Stimulated activated CD8-positive, alpha-beta memory T cell treated with anti-CD3 and anti-CD28 coated beads, Interleukin-4, amount 100 ng/mL, for 48 hours (primary cell): Measurements from ENCODE around the gene DLGAP1.
"Not testable (repeated sequence)": the region's sequence is repeated elsewhere in the genome, so short reads cannot be mapped to it uniquely, and the experiment has no call there.

Source experiments
- DNase-seq: peaks from one replicate; pipeline ENCODE4 v3.0.0-alpha.2; 2020

Gene DLGAP1

DNA sequence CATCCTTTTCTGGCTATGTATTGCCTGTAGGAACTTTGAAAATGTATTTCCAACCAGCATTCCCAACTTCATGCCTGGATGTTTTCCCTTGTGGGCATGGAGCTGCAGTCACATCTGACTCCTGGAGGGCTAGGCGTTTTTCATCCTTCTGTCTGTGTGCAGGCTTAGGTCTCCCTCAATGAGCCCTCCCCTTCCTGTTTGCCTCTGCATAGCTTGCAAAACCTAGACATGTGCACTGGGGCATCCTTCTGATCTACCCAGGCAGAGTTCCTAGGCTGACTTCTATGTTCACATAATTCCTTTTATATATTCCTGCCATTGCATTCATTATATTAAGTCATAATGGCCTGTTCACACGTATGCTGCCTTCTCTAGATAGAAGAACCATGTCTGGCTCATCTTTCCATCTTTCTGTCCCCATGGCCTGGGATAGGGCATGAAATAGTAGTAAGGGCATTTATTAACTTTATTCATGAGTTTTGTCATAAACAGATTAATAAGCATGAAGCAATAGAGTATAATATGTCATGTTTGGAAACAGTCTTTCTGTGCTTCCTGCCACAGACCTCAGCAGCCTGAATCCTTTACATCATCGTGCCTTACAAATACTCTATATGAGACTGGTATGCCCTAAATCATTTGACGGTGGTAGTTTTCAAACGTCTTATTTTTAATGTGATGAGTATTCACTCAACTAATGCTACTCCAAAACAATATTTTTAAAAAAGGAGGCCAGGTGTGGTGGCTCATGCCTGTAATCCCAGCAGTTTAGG lies 809.5 kb downstream of the DLGAP1 start:
- DNase-seq = no peak

DNA sequence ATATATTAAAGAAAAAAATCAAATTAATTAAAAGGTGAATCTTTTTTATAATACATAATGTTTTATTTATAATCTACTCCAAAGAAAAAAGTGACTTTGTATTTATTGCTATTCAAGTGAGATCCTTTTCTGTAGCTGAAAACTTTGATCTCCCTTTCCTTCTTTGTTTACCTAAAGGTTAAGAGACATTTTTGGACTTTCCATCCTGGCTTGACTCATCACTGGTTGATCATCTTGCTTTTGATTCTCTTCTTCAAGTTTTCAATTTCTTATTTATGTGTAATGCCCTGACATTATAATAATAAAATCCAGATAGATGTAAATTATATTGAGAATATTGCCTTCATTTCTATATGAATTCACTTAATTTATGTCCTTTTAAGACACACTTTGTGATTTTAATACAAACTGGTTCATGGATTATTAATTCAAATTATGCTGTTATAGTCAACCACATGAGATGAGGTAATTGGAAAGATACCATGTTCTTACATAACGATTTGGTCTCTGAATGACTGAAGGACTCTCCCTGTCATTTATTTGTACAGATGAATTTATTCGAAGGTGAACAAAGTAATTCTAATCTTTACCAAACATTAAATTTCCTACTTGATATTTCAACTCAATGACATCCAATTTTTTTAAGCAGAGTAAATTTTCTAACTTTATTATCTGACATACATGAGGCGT lies 820.7 kb downstream of the DLGAP1 start:
- no peak for DNase-seq

DNA sequence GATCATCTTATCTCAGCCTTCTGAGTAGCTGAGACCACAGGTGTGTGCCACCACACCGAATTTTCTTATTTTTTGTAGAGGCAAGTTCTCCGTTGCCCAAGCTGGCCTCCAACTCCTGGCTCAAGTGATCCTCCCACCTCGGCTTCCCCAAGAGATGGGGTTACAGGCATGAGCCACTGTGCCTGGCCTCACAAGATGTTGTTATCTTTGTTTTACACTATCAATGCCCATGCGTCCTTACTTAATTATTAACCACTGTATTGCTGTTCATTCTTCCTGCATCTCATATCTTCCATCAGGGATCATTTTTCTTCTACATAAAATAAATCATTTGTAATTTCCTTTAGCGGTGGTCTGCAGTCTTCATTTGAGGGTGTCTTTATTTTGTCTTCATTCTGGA lies 823.2 kb downstream of the DLGAP1 start:
- no peak for DNase-seq

DNA sequence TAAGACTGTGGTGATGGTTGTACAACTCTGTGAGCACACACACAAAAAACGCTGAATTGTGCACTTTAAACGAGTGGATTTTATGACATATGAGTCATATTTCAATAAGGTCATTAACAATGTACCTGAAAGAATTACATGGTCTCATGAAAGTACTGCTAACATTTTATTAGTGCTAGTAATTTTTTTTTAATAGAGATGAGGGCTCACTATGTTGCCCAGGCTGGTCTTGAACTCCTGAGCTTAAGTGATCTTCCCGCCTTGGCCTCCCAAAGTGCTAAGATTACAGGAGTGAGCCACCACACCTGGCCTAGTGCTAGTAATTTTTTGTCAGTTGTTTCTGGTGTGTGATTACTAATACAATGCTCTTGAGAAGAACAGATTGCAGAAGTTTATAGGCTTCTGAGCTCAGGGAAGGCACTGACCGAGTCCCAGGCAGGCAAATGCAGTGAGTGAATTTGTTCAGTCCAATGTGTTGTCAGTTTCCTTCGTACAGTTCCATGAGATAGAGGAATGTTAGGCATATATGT lies 828.1 kb downstream of the DLGAP1 start:
- no peak for DNase-seq

DNA sequence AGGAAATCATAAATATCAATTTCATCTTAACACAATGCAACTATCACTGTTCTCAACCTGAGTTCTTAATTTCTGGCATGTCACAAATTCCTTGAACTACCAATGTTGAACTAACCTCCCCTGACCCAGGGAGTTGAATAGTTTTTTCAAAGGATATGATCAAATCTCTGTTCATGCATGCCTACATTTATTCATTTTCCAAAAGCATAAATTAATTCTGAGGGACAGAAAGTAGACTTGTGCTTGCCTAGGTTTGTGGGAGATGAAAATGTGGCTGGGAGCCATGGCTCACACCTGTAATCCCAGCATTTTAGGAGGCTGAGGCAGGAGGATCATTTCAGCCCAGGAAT lies 829.4 kb downstream of the DLGAP1 start:
- DNase-seq = no peak

DNA sequence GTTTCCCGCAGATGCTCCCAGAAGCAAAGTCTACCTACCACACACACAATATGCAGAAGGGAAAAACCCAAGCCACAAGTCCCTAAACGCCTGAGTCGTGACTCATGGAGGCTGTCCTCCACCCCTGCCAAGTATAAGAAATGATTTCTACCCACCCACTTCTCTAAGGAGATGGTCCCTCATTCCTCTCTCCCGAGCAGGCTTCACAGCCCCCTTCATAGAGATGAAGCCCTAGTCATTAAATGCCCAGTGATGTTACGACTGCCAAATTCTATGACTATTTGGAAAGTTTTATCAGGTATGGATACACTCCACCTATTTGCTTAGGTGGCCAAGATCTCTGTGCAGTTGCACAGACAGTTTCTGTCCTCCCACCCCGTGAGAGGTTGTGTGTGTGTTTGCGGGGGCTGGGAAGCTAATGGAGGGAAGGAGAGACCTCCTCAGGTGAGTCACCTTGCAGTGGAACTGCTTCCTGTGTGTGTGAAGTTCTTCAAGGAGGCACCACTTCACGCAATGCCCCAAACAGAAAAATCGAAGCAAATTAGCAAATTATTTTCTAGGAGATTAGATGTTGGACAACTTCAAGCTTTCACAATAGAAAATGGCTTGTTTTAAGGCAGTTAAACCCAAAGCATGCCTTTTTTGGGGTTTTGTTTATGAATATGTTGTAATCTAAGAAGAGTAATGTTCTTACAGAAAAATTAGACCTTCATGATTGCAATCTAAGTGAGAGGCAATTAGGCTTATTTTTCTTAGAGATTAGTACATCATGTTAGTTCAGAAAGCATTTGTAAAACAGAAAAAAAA lies 830.0 kb downstream of the DLGAP1 start:
- DNase-seq = peak; percentile 74

DNA sequence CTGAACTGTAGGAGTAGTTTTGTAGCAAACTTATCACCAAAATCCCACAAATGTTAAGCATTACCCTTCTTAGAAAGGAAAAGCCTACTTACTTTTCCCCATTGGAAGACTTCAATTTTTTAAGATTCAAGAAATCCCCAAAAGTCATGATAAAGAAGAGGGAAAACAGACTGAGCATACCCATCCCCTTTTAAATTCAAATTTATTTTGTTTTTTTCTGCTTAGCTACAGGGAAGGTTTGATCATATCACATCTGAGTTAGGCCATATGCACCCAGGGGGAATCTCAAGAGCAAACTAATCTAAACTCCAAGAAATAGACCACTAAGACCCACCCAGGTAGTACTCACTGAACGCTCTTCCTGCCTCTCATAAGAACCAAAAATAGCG lies 830.6 kb downstream of the DLGAP1 start:
- no peak for DNase-seq

DNA sequence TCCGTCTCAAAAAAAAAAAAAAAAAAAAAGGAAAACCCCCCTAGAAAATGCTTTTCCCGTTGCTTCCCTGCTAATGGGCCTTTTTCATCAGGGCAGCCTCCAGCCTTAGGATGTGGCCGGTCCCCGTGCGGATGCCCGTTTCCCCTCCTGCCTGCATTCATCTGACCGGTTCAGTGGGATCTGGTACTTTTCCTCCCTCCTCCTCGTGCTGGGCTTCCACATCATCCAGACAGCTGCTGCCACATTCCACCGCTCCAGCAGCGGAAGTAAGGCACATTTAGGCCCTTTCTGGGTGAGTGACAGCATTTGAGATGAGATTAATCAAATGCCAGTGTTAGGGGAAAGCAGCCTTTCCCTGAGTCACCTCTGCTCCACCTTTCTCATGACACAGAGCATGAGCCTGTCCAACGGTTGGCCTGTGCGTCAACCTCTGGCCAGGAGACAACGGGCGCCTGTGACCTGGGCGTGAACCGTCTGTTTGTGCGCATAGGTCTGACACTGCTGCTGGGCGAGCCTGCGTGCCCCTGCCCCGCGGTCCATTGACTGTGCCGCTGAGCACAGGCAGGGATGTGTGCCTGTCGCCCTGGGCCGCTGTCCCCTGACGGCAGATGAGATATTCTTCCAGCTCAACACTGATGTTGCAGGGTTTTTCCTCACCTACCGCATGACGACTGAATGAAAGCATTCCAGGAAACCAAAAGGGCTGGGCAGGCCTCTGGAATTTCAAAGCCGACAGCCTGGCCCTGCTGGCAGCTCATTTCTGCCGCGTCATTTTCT lies 831.1 kb downstream of the DLGAP1 start:
- DNase-seq = no peak

DNA sequence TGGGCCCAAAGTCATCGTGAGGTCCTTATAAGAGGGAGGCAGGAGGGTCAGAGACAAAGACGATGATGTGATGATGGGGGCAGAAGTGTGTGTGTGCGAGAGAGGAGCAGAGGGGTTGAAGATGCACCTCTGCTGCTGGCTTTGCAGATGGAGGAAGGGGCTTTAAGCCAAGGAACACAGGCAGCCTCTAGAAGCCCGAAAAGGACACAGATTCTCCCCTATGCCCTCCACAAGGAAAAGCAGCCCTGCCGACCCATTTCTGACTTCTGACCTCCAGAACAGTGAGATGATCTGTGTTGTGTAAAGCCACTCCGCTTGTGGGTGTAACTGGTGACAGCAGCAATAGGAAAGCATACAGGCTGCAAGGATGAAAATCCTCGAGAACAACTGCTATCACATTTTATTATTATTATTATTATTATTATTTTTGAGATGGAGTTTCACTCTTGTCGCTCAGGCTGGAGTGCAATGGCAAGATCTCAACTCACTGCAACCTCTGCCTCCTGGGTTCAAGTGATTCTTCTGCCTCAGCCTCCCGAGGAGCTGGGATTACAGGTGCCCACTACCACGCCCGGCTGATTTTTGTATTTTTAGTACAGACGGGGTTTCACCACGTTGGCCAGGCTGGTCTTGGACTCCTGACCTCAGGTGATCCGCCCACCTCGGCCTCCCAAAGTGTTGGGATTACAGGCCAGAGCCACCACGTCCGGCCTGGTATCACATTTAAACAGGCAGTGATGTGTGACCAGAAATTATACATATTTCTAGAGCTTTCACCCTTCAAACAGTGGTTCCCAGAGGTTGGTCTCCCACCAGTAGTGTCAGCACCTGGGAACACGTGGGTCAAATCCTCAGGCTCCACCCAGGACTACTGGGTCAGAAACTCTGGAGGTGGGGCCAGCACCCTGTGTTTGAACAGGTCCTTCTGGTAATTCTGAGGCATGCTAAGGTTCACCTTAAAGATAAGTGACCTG lies 834.7 kb downstream of the DLGAP1 start:
- no peak for DNase-seq

DNA sequence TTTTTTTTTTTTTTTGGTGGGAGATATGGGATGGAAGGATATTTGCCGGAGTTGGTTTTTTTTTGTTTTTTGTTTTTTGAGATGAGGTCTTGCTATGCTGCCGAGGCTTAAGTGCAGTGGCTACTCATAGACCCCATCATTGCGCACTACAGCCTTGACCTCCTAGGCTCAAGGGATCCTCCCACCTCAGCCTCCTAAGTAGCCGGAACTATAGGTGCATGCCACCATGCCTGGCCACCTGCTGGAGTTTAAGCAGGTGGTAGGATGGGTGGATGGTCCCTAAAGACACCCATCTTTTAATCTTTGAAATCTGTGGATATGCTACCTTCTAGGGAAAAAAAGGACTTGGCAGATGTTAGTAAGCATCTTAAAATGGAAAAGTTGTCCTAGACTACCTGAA lies 835.4 kb downstream of the DLGAP1 start:
- DNase-seq = no peak

DNA sequence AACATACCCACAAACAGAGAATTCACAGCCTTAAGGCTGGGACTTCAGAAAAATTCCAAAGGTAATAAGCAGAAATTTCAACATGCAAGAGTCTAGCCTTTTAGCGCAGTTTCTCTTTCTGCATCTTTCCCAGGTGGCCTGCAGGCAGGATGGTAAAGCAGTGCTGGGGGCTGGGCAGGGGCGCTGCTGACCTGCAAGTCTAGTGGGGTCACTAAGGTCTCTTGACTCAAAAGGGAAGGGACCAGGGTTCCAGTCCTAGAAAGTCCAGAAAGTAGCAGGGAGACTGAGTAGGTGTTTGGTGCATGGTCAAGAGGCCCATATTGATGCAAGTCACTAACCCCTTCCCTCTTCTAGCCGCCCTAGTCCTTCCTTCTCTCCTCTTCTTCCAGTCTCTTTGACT lies 835.9 kb downstream of the DLGAP1 start:
- DNase-seq = no peak

DNA sequence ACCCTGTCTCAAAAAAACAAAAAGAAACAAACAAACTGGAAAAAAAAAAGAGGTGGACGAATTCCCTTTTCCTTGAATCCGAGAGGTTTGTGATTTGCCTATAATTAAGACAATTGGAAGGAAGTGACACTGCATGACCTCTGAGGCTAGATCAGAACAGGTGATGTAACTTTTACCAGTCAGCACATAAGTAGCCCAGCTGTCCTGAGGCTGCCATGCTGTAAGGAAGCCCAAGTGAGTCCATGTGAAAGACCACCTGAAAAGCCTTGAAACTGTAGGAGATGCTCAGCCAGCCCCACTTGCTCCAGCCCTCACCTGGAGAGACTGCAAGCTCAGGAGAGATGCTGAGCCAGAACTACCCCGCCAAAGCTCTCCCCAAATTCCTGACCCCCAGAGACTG lies 838.4 kb downstream of the DLGAP1 start:
- DNase-seq = no peak

DNA sequence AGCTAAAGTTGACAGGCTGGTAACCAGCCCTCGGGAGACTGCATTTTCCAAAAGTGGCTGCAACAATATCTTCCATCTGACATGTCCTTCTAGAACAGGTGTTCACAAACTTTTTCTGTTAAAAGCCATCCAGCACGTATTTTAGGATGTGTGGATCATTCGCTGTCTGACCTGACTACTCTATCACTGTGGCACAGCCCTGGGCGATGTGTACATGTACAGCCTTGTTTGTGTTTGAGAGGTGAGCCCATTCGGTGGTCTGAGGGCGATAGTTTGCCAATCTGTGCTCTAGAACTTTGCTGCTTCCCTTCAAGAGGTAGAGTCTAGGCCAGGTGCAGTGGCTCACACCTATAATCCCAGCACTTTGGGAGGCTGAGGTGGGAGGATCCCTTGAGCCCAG lies 839.0 kb downstream of the DLGAP1 start:
- DNase-seq = no peak

DNA sequence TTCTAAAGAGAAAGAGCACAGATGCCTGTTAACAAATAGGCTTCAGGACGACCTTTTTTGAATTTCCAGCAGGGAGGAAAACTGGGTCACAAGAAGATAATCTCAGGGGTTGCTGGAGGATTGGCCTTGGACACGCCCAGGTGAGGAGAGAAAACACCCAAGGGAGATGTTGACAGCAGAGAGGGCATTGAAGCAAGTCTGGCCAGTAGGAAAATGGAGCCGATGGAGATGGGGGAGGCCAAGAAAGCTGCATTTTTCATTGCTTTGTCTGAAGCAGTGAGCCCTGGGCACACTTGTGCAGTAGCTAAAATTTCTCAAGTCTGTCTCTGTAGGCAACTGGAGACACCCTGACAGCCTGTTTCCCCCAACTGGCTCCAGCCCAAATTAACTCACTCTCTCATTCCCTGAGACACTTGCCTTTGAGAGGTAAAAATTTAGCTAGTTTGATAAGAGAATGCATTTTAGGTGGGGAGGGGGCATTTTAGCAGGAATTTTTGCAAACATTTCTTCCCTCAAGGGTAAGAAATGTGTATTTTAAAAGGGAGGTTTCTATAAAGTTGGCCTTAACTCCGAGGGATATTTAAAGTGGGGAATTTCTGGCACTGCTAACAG lies 839.6 kb downstream of the DLGAP1 start:
- DNase-seq = no peak

DNA sequence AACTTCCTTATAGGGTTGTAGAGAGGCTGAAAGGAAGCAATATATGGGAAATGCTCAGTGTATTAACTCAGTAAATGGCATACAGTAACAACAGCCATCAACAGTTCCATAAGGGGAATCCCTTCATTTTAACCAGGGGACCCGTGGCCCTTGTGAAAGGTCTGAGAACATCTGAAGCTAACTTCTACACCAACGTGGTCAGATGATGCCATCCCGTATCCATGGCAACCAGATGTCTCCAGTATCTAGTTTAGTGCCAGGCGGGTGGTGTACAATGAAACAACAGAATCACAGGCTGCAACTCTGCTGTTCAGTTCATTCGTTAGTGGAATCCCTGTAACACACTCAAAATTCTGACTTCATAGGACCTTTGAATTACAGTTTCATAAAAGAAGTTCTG lies 842.8 kb downstream of the DLGAP1 start:
- DNase-seq = no peak

DNA sequence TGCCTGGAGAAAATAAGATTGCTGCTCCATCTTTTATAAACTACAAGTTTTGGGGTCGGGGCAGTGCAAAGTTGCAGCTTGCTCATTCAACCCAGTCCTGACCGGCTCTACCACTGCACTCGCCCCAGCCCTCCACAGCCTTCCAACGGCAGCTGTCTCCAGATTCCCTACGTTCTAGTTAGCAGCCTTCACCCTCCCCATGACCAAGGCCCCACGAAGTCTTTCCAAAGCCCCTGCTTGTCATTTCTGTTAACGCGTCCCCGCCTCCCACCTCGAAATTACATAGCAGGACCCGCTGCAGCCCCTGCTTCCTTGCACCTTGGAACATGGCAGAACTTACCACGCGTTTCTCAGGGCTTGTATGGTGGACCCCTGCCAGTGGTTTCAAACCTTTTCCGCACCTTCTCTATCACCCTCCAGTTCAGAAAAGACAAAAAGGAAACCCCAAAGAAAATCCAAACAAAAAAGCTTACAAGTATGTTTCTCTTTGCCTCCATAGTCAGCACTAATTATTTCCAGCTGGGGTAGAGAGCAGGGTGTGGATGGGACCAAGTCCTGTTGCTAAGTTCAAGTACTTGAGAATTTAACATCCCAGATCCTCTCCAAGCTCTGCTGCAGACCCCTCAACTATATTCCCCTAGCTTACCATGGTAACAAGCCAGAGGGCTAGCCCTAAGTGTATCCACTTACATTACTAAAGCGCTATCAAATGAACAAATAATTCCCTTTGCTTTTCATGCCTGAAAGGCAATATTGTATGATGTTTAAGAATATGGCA lies 843.6 kb downstream of the DLGAP1 start:
- no peak for DNase-seq

DNA sequence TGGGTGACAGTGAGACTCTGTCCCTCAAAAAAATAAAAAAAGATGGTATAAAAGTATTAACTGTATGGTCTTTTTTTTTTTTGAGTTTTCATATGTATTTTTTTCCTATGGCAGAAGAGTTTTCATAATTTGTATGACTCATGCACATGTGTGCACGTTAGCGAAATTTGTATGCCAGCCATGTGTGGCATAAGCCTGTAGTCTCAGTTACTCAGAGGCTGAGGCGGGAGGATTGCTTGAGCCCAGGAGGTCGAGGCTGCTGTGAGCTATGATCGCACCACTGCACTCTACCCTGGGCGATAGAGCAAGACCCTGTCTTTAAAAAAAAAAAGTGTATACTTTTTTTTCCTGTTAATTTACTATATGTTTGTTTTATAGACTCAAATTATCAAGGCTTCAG lies 844.3 kb downstream of the DLGAP1 start:
- DNase-seq = no peak

DNA sequence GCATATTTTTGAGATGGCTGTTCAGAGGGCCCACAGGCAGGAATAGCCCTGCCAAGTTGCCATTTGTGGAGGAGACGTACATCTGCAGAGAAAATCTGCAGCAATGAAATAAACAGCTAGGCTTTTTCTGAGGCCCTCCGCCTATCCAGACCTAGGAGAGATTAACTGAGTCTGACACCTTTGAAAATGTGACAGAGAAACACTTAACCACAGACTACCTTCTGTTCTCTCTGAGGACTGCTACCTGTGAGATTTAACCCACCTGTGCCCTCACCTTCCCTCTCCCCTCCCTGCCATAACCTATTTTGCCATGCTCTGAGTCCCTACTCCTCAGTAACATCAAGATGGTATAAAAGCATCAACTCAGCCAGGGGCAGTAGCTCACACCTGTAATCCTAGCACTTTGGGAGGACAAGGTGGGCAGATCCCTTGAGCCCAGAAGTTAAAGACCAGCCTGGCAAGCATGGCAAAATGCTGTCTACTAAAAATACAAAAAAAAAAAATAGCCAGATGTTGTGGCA lies 844.9 kb downstream of the DLGAP1 start:
- DNase-seq = no peak

DNA sequence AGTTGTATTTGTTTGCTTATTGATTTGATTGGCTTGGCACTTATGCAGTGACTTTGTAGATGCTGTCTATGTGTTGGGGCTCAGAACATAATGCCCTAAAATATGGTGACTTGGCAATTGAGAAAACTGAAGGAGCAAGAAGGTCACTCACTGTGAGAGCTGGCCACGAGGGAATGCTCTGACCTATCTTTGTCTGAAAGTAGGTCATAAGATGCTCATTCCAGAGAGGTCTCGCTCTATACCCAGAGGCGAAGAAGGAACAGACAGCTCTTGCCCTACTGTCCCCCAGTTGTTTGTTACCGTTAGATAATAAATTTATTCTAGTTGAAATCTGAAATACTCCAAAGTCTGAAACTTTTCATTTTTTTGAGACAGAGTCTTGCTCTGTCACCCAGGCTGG lies 846.6 kb downstream of the DLGAP1 start:
- no peak for DNase-seq

DNA sequence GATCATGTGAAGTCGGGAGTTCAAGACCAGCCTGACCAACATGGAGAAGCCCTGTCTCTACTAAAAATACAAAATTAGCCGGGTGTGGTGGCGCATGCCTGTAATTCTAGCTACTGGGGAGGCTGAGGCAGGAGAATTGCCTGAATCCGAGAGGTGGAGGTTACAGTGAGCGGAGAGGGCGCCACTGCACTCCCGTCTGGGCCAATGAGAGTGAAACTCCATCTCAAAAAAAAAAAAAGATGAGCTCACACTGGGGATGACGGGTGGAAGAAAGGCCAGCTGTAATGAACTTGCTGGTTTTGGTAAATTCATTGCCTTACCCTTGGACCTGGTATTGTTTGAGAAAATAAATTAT lies 847.0 kb downstream of the DLGAP1 start:
- not testable (repeated sequence) for DNase-seq
